IPS-NIHi7 (cell line): Measurements from ENCODE around the gene UHRF2.
"Not testable (repeated sequence)": the region's sequence is repeated elsewhere in the genome, so short reads cannot be mapped to it uniquely, and the experiment has no call there.

ENCODE experiments used
- DNase-seq: peaks from one replicate; pipeline ENCODE4 v3.0.0; 2012; ENCODE audit warnings: mixed read lengths; ENCODE audit errors: extremely low spot score

UHRF2 gene

DNA sequence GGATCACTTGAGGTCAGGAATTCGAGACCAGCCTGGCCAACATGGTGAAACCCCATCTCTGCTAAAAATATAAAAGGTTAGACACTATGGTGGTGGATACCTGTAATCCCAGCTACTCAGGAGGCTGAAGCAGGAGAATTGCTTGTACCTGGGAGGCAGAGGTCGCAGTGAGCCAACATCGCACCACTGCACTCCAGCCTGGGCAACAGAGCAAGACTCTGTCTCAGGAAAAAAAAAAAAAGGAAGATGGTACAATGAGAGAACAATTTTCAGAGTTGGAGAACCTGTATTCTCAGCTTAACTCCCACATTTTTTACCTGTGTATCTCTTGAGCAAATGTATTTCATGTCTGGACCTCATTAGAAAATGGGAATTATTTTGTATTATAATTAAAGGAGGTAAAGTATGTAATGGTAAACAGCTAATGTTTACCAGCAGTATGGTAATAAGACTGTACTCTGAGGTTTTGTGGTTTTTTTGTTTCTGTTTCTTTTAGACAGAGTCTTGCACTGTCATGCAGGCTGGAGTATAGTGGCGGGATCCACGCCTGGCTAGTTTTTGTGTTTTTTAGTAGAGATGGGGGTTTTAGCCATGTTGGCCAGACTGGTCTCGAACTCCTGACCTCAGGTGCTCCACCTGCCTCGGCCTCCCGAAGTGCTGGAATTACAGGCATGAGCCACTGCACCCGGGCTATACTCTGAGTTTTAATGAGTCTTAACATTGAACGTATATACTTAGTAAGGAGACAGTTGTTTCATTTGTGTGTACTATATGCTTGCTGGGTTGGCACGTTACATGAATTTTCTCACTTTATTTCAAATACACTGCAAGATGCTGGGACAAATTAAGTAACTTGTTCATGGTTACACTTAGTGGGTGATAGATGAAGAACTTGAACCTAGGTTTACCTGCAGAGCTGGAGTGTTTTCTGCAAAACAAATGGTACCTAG lies 16.2 kb downstream of the UHRF2 start:
- no peak for DNase-seq

- DNase-seq, result no peak
Measured at GRCh38 chr9:6431038-6431437, 18.0 kb downstream of the UHRF2 start.

GRCh38 chr9:6433410-6433809 lies 20.4 kb downstream of the UHRF2 start:
- DNase-seq, result no peak

DNA sequence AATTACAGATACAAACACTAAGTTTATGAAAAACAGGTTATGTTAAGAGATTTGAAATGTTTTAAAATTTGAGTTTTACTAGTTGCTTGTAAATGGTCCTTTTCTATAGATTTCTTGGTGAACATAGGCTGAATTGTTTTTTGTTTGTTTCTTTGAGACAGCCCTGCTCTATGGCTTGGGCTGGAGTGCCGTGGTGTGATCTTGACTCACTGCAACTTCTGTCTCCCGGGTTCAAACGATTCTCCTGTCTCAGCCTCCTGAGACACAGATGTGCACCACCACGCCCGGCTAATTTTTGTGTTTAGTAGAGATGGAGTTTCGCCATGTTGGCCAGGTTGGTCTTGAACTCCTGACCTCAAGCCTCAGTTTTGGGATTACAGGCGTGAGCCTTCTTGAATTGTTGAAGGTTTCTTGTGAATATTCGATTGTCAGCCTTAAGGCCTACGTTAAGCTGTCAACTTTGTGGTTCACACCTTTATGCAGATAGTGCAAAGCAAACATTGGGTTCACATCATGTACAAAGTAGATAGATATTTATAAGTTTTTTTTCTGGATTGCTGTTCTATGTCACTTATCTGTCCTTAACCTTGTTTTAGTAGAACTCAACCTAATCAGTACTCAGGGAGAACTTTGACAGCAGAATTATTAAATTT lies 26.2 kb downstream of the UHRF2 start:
- no peak for DNase-seq

GRCh38 chr9:6440405-6440804 lies 27.4 kb downstream of the UHRF2 start:
- no peak for DNase-seq

- DNase-seq, result no peak
Measured at GRCh38 chr9:6441269-6441668, 28.3 kb downstream of the UHRF2 start.

DNA sequence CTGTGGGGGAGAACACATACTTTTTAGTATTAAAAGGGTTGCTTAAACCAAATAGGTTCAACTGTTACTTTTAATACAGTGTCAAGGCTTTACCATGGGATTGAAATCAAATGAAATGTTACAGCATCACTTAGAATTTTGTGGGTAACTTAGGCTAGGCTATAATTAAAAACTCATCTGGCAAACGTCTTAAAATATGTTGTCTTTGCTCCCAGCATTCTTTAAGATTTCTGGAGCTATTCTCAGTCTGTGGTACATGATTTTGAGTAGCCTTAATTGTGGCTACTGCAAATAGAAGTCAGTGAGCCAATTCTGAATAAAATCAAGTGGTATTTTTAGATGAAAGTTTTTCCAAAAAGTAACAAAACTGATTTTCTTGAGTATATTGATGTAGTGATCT lies 30.7 kb downstream of the UHRF2 start:
- DNase-seq, result no peak

- no peak for DNase-seq
Measured at GRCh38 chr9:6444128-6444527, 31.1 kb downstream of the UHRF2 start.

GRCh38 chr9:6449086-6449485 lies 36.1 kb downstream of the UHRF2 start:
- no peak for DNase-seq

DNA sequence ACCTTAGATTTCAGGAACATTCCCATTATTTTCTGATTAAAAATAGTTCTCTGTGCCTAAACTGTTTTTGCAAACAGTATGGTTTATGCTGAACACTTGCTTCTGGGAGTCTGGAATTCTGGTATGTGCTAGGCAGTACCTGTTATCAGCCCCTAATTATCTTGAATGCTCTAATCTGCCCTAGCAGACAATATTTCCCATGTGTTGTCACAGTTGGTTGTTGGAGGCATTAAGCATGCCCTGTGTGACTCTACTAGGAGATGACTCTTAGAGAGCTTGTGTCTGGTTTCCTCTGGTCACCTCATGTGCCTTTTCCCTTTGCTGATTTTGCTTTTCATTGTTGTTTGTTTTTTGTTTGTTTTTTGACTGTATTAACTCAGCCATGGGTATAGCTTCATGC lies 36.6 kb downstream of the UHRF2 start:
- no peak for DNase-seq

DNA sequence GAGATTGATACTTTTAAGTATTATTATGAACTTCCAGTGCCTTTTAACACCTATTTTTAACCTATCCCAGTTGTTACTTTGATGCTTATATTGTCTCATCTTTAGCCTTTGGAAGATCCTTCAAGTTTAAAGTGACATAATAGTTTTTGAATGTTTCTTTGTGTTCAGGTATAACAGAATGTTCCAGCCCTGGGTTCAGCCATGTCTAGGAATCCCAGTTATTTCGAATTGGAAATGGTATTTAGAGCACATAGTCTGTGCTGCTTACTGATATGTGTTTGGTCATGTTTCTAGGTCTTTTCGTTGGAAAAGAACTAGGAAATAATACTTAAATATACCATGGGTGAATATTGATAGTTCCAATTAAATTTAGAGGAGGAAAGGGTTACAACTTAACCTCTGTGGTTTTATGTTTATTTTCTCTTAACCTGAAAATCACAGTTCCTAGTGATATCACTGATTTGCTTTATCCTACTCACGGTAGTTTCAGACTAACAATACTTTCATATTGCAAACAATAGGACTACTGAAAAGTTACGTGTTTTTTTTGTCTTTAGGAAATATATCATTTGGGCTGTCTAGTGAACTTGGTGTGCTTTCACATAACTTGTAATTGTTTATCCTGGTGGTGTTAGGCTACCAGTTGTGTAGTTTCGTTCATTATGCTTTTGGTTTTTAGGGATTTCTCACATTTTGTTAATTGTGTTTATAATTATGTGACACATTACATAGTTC lies 37.8 kb downstream of the UHRF2 start:
- no peak for DNase-seq

DNA sequence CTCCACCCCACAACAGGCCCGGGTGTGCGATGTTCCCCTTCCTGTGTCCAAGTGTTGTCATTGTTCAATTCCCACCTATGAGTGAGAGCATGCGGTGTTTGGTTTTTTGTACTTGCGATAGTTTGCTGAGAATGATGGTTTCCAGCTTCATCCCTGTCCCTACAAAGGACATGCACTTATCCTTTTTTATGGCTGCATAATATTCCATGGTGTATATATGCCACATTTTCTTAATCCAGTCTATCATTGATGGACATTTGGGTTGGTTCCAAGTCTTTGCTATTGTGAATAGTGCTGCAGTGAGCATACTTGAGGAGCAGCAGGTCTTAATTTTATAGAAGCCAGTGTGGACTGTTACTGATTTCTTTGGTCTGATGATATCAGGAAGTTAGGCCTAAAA lies 42.3 kb downstream of the UHRF2 start:
- not testable (repeated sequence) for DNase-seq

DNA sequence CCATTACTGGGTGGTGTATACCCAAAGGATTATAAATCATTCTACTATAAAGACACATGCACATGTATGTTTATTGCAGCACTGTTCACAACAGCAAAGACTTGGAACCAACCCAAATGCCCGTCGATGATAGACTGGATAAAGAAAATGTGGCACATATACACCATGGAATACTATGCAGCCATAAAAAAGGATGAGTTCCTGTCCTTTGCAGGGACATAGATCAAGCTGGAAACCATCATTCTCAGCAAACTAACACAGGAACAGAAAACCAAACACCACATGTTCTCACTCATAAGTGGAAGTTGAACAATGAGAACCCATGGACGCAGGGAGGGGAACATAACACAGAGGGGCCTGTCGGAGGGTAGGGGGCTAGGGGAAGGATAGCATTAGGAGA lies 45.7 kb downstream of the UHRF2 start:
- not testable (repeated sequence) for DNase-seq

DNA sequence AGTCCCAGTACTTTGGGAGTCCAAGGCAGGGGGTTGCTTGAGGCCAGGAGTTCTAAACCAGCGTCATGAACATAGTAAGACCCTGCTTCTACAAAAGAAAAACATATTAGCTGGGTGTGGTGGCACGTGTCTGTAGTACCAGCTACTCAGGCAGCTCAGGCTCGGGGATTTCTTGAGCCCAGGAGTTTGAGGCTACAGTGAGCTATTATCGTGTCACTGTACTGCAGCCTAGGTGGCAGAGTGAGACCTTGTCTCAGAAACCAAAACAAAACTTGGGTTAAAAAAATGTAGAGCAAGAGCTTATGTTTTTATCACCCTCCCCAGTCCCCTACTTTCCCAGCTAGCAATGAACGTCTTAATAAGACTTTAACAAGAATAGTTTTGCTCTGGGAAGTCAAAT lies 46.7 kb downstream of the UHRF2 start:
- DNase-seq, result no peak

DNA sequence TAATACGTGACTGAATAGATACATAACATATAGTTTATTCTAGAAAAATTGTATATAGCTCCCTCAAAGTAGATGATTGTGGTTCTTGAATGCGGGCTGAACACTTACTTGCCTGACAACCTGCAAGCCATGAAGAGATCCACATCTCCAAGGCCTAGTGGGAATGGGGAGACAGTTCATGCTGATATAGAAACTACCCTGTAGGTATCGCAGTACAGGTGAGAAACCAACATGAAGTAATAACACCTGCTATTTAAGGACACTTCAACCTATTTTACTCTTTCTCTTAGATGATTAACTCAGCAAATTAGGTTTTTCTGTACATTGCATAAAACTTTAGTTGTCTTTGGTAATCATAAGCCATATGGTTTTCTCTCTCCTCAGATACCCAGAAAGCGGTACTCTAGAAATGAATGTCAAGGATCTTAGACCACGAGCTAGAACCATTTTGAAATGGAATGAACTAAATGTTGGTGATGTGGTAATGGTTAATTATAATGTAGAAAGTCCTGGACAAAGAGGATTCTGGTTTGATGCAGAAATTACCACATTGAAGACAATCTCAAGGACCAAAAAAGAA lies 47.3 kb downstream of the UHRF2 start:
- no peak for DNase-seq

DNA sequence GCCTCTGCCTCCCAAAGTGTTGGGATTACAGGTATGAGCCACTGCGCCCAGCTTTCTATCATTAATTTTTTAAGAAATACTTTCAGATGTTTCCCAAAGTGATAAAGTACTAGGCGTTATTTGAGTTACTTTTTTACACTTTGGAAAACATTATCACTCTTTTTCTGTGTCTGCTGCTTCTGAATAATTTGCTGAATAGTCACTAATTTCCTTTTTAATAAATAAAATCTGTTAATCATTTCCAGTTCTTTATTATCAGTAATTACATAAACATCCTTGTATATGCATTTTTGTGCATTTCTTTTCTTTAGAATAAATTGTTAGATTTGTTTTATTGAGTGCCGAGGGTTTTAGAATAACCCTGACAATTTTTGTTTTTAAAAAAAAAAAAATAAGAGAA lies 48.6 kb downstream of the UHRF2 start:
- no peak for DNase-seq

DNA sequence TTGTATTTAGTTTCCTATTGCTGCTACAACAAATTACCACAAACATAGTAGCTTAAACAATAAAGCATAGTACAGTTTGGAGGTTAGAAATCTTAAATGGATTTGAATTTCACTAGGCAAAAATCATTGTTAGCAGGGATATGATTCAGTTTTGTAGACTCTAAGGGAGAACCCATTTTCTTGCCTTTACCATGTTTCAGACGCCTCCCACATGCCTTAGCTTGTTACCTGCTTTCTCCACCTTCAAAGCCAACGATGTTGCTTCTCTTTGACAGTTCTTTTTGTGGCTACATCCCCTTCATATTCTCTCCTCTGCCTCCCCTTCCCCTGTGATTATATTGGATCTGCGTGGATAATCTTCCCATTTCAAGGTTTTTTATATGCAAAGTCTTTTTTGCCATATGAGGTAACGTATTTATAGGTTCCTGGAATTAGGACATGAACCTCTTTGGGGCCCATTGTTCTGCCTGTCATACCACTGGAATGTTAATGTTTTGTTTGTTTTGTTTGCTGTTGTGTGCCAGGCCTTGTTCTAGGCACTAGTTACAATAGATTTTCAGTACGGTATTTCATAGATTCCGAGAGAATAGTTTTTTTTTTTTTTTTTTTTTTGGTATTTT lies 54.1 kb downstream of the UHRF2 start:
- no peak for DNase-seq

- no peak for DNase-seq
Measured at GRCh38 chr9:6471231-6471850, 58.3 kb downstream of the UHRF2 start.

- no peak for DNase-seq
Measured at GRCh38 chr9:6473151-6473550, 60.2 kb downstream of the UHRF2 start.

DNA sequence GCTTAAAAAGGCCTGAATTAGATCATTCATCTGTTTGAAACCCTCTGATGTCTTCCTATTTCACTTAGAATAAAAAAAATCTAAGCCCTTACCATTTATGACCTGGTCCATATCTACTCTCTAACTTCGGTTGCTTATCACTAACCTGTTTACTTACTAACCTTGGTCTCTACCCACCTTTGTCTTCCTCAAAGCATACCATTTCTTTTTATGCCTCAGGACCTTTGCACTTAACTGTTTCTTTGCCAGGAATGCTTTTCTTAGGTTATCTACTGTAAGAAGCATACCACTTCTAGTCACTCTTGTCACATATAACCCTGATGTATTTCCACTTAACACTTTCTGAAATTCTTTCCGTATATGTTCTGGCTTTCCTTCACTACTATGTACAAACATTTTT lies 67.0 kb downstream of the UHRF2 start:
- no peak for DNase-seq

DNA sequence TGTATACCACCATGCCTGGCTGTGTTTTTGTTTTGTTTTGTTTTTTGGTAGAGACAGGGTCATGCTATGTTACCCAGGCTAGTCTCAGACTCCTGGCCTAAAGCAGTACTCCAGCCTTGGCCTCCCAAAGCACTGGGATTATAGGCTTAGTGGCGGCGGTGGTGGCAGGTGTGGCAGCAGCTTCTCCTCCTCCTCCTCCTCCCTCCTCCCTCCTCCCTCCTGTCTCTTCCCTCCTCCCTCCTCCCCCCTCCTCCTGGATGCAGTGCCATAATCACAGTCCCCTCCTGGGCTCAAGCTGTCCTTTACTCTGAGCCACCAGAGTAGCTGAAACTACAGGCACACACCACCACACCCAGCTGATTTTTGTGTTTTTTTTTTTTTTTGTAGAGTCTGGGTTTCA lies 71.2 kb downstream of the UHRF2 start:
- no peak for DNase-seq
